Body of pancreas (tissue), 4 donors: ENCODE data around the gene ZNF608.

Source experiments
- POLR2A ChIP-seq, 3 donors: fragments of 450-650 bp; IDR thresholded peaks; one replicate each; pipeline ENCODE4 v1.6.1; 2016; ENCODE audit warnings: antibody characterized with exemption in 3 of 3, mild to moderate bottlenecking in 2 of 3
- TF ChIP-seq, protein P1 (sequence below), 7 experiments: fragments of 450-650 bp in 4 of 7; fragments of 200-600 bp in 3 of 7; sonication (generic) in 3 of 7; IDR thresholded peaks; one replicate each; pipeline ENCODE4 v1.5.1; 2016 to 2019; ENCODE audit warnings: antibody characterized with exemption in 7 of 7

- TF ChIP-seq, protein P1, sequence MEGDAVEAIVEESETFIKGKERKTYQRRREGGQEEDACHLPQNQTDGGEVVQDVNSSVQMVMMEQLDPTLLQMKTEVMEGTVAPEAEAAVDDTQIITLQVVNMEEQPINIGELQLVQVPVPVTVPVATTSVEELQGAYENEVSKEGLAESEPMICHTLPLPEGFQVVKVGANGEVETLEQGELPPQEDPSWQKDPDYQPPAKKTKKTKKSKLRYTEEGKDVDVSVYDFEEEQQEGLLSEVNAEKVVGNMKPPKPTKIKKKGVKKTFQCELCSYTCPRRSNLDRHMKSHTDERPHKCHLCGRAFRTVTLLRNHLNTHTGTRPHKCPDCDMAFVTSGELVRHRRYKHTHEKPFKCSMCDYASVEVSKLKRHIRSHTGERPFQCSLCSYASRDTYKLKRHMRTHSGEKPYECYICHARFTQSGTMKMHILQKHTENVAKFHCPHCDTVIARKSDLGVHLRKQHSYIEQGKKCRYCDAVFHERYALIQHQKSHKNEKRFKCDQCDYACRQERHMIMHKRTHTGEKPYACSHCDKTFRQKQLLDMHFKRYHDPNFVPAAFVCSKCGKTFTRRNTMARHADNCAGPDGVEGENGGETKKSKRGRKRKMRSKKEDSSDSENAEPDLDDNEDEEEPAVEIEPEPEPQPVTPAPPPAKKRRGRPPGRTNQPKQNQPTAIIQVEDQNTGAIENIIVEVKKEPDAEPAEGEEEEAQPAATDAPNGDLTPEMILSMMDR (IDR thresholded peaks at IDR 0.05) = no peak
- no peak for TF ChIP-seq POLR2A (IDR thresholded peaks at IDR 0.05)
These were observed 32.8 kb downstream of the ZNF608 start for GRCh38 chr5:124713595-124713994.
